ENCODE measurements around the gene ERBB4. TPM values are rescaled to one million over a fixed set of nuclear protein-coding genes. Genes with fewer than 3 reads are reported as not detected.

ERBB4 gene
- total RNA-seq, 4 donors from 2014 or later = 0.16 to 12.7 (median 0.27) TPM; not detected in 1

DNA sequence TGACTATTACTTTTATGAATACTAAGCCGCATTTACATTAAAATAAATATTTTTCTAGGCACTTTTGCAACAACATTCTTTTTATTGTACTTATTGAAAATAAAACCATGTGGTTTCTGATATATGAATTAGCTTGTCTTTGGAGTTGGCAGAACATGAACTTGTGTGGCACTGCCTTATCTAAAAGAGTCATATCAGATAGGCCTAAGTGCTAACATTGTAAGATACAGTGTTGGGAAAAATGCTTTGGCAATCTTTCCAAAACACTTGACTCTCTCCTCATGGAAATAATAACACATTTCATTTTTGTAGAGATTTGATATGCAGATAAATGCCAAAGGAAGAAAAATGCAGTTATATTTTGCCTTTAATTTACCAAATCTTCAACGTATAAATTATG is 191.7 kb downstream of the ERBB4 start:
- Histone ChIP-seq H3K4me1 (no peaks in the 10 kb centered on the region), H3K9me3 (no peaks in the 10 kb centered on the region), H3K4me3 (no peak overlapping the region), H3K27me3 (no peaks in the 10 kb centered on the region), H3K36me3 (no peaks in the 10 kb centered on the region), H3K27ac (no peak overlapping the region)
- DNase-seq = no peak
- 28 to 42% methylated on average over 2 of the region's 2 CpGs for WGBS, 2 donors (ENCODE audit: low coverage in 1 of 2)
- intact Hi-C loops (cut with DNase I; ENCODE audit: low total_unique reads) = no loop called here
- in situ Hi-C loops (cut with MboI; ENCODE audit: low pct_ligation_motif_present in 1 of 4, low pct_unique_long_range_greater_than_20kb in 1 of 4, low sequenced_read_pairs in 3 of 4) = no loop called here
- TF ChIP-seq POLR2A (IDR thresholded peaks at IDR 0.05) = no peak
- TF ChIP-seq, protein P1, sequence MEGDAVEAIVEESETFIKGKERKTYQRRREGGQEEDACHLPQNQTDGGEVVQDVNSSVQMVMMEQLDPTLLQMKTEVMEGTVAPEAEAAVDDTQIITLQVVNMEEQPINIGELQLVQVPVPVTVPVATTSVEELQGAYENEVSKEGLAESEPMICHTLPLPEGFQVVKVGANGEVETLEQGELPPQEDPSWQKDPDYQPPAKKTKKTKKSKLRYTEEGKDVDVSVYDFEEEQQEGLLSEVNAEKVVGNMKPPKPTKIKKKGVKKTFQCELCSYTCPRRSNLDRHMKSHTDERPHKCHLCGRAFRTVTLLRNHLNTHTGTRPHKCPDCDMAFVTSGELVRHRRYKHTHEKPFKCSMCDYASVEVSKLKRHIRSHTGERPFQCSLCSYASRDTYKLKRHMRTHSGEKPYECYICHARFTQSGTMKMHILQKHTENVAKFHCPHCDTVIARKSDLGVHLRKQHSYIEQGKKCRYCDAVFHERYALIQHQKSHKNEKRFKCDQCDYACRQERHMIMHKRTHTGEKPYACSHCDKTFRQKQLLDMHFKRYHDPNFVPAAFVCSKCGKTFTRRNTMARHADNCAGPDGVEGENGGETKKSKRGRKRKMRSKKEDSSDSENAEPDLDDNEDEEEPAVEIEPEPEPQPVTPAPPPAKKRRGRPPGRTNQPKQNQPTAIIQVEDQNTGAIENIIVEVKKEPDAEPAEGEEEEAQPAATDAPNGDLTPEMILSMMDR (IDR thresholded peaks at IDR 0.05) = no peak
- no peak for TF ChIP-seq EP300 (IDR thresholded peaks at IDR 0.05; ENCODE audit: low read depth)
- TF ChIP-seq POLR2AphosphoS5 (IDR thresholded peaks at IDR 0.05) = no peak

DNA sequence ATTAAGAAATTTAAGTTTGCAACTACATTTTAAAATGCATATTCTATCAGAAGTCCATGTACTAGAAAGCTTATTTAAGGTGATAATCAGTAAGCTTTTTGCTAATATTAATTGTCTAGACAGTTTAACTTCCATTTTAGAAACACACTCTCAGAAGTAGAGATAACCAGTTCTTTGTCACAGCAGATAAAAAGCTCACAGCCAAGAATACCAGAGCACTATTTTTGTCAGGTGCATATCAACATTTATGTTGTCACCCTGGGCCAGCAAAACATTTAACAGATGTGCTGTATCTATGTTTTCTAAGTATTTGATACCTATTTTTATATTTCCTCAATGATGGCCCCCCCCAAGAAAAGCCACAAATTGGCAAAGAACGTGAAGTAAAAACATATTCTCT is 192.6 kb downstream of the ERBB4 start:
- H3K9me3 ChIP-seq = no peaks in the 10 kb centered on the region
- H3K27me3 ChIP-seq = no peaks in the 10 kb centered on the region
- TF ChIP-seq, protein P1 (IDR thresholded peaks at IDR 0.05) = no peak
- no peak for TF ChIP-seq POLR2A (IDR thresholded peaks at IDR 0.05)
- TF ChIP-seq POLR2AphosphoS5 (IDR thresholded peaks at IDR 0.05) = no peak
- no peak for TF ChIP-seq EP300 (IDR thresholded peaks at IDR 0.05; ENCODE audit: low read depth)
- no peak overlapping the region for H3K4me3 ChIP-seq
- H3K27ac ChIP-seq = no peak overlapping the region
- no peaks in the 10 kb centered on the region for H3K36me3 ChIP-seq
- DNase-seq = no peak
- 0% methylated on average over 1 of the region's 1 CpG for WGBS, 2 donors (ENCODE audit: low coverage in 1 of 2)
- intact Hi-C loops (cut with DNase I; ENCODE audit: low total_unique reads) = no loop called here
- in situ Hi-C loops (cut with MboI; ENCODE audit: low pct_ligation_motif_present in 1 of 4, low pct_unique_long_range_greater_than_20kb in 1 of 4, low sequenced_read_pairs in 3 of 4) = no loop called here
- no peaks in the 10 kb centered on the region for H3K4me1 ChIP-seq

DNA sequence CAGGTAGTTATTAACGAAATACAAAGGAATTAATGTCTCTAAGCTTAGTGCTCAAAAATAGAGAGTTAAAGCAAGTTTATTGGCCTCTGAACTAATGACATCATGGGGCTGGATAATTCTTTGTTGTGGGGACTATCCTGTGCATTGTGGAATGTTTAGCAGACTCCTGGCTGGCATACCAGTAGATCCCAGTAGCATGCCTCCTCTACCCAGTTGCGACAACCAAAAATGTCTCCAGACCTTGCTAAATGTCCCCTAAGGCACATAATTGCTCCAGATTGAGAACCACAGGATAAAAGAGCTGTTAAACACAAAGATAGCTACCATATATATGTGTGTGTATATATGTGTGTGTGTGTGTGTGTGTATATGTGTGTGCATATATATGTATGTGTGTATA is 194.5 kb downstream of the ERBB4 start:
- WGBS, 2 donors (ENCODE audit: low coverage in 1 of 2) = 81 to 94% methylated on average over 2 of the region's 2 CpGs
- H3K36me3 ChIP-seq = no peaks in the 10 kb centered on the region
- DNase-seq = no peak
- no peak overlapping the region for H3K4me3 ChIP-seq
- intact Hi-C loops (cut with DNase I; ENCODE audit: low total_unique reads) = no loop called here
- TF ChIP-seq POLR2A (IDR thresholded peaks at IDR 0.05) = no peak
- H3K9me3 ChIP-seq = no peaks in the 10 kb centered on the region
- H3K4me1 ChIP-seq = no peaks in the 10 kb centered on the region
- H3K27ac ChIP-seq = no peak overlapping the region
- H3K27me3 ChIP-seq = no peaks in the 10 kb centered on the region
- in situ Hi-C loops (cut with MboI; ENCODE audit: low pct_ligation_motif_present in 1 of 4, low pct_unique_long_range_greater_than_20kb in 1 of 4, low sequenced_read_pairs in 3 of 4) = no loop called here

DNA sequence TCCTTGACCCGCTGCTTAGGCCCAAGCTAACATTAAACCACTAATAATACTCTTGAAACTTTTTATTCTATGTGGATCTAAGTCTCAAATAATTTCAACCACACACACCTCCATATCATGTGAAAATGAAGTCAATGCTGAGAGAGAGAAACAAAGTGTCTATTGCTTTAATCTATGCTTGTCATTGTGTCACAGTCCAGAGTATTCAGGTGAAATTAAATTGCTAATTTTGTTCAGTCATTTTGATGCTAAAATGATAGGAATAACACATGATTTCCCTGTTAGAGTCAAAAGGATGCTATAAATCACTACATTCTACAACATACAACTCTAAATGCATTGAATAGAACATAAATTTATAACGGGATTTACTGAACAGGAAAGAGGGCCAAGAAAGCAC is 195.4 kb downstream of the ERBB4 start:
- no peaks in the 10 kb centered on the region for H3K9me3 ChIP-seq
- intact Hi-C loops (cut with DNase I; ENCODE audit: low total_unique reads) (no loop called here), in situ Hi-C loops (cut with MboI; ENCODE audit: low pct_ligation_motif_present in 1 of 4, low pct_unique_long_range_greater_than_20kb in 1 of 4, low sequenced_read_pairs in 3 of 4) (no loop called here)
- no peak overlapping the region for H3K27ac ChIP-seq
- no peaks in the 10 kb centered on the region for H3K36me3 ChIP-seq
- H3K27me3 ChIP-seq = no peaks in the 10 kb centered on the region
- H3K4me3 ChIP-seq = no peak overlapping the region
- DNase-seq = no peak
- no peaks in the 10 kb centered on the region for H3K4me1 ChIP-seq
- WGBS, 2 donors (ENCODE audit: low coverage in 1 of 2) = 71 to 83% methylated on average over 2 of the region's 2 CpGs
- TF ChIP-seq POLR2AphosphoS5 (IDR thresholded peaks at IDR 0.05) (no peak), EP300 (IDR thresholded peaks at IDR 0.05; ENCODE audit: low read depth) (no peak), POLR2A (IDR thresholded peaks at IDR 0.05) (no peak)
- TF ChIP-seq, protein P1 (IDR thresholded peaks at IDR 0.05) = no peak

Measured in transverse colon (tissue), 4 donors.